HepG2 (cell line): Measurements from ENCODE around the gene SPACA6. TPM values are rescaled to one million over a fixed set of nuclear protein-coding genes. Genes with fewer than 3 reads are reported as not detected.
A peak's percentile ranks its signal among the peaks of the same experiment; 100 is the strongest.
"Not testable (repeated sequence)": the region's sequence is repeated elsewhere in the genome, so short reads cannot be mapped to it uniquely, and the experiment has no call there.

Experiments used
- ATAC-seq: fragments of 200-7000 bp; cut with Tn5 transposase; 3 replicates; pipeline ENCODE4 v1.9.1; 2020; ENCODE audit warnings: mild to moderate bottlenecking, moderate library complexity
- BruUV-seq: library from RNA; stranded (reverse); fragments of 400-500 nt; replicated peaks from 2 replicates; lab custom pipeline; 2021; lab: Mats Ljungman, UMichigan
- CTCF ChIA-PET: fragments of 300-600 bp; formaldehyde crosslinking; extraction: SDS; loops from one replicate; lab custom pipeline; 2021; ENCODE audit warnings: low total read pairs, inconsistent platforms, low intra/inter-chr PET ratio; lab: Yijun Ruan, JAX
- POLR2A ChIA-PET: fragments of 350-600 bp; sonication (Branson Sonifier 250); formaldehyde crosslinking; loops from one replicate; lab custom pipeline; 2020; ENCODE audit warnings: antibody characterized with exemption, inconsistent platforms; lab: Yijun Ruan, JAX
- DNase-seq: peaks from one replicate; pipeline ENCODE4 v3.0.0-alpha.2; 2015; ENCODE audit warnings: low spot score
- FAIRE-seq: peaks from 3 replicates; lab custom pipeline; 2011; peaks lifted over from hg19 to GRCh38; lab: Jason Lieb, UNC
- H2AFZ ChIP-seq: one replicate; pipeline ENCODE4 v1.6.1; 2011; ENCODE audit warnings: low read length, inconsistent platforms
- H3K27ac ChIP-seq: fragments of 300-600 bp; 3 replicates; pipeline ENCODE4 v1.8.0; 2011; ENCODE audit warnings: mixed run types, mild to moderate bottlenecking, mixed read lengths, low read length, inconsistent platforms; ENCODE audit not compliant: insufficient read depth; ENCODE audit errors: extremely low read length
- H3K27me3 ChIP-seq, 2 experiments: fragments of 200-600 bp in 1 of 2; 2 replicates in 1 of 2; 3 replicates in 1 of 2; pipeline versions ENCODE4 v1.6.0 to v1.8.0; 2011; ENCODE audit warnings: low read length in 2 of 2, mild to moderate bottlenecking in 2 of 2, moderate library complexity in 2 of 2, inconsistent platforms in 1 of 2; ENCODE audit not compliant: insufficient read depth in 2 of 2, control insufficient read depth in 1 of 2
- H3K36me3 ChIP-seq, 2 experiments: fragments of 200-600 bp in 1 of 2; replicated peaks in 1 of 2; 2 replicates in 1 of 2; 3 replicates in 1 of 2; pipeline versions ENCODE4 v1.5.1 to v1.8.0; 2011; ENCODE audit warnings: low read length in 2 of 2, inconsistent platforms in 1 of 2; ENCODE audit not compliant: insufficient read depth in 2 of 2, control insufficient read depth in 1 of 2
- H3K4me1 ChIP-seq: 2 replicates; pipeline ENCODE4 v1.5.1; 2012; ENCODE audit warnings: low read length, inconsistent platforms; ENCODE audit not compliant: insufficient read depth
- H3K4me2 ChIP-seq: 2 replicates; pipeline ENCODE4 v1.6.0; 2011; ENCODE audit warnings: low read depth, low read length, inconsistent platforms
- H3K4me3 ChIP-seq, 3 experiments: fragments of 200-600 bp in 1 of 3; sonication (generic), shearing (Covaris generic) in 1 of 3; replicated peaks in 1 of 3; 2 replicates each; pipeline ENCODE4 v1.5.1; 2011 to 2016; ENCODE audit warnings: low read length in 3 of 3, inconsistent platforms in 2 of 3, low read depth in 2 of 3, mild to moderate bottlenecking in 2 of 3, control low read depth in 1 of 3, mixed read lengths in 1 of 3; ENCODE audit not compliant: insufficient read depth in 1 of 3
- H3K79me2 ChIP-seq: one replicate; pipeline ENCODE4 v1.6.1; 2011; ENCODE audit warnings: low read length, inconsistent platforms; ENCODE audit not compliant: insufficient read depth
- H3K9ac ChIP-seq: 2 replicates; pipeline ENCODE4 v1.6.0; 2011; ENCODE audit warnings: mild to moderate bottlenecking, low read depth, low read length, inconsistent platforms; ENCODE audit not compliant: insufficient read depth
- H3K9me3 ChIP-seq: 2 replicates; pipeline ENCODE4 v1.5.1; 2012; ENCODE audit warnings: mild to moderate bottlenecking, low read length
- H4K20me1 ChIP-seq: 2 replicates; pipeline ENCODE4 v1.6.0; 2011; ENCODE audit warnings: inconsistent platforms, mild to moderate bottlenecking, low read length, moderate library complexity; ENCODE audit not compliant: insufficient read depth
- MAFF ChIP-seq: IDR thresholded peaks from 2 replicates; pipeline ENCODE4 v1.6.1; 2011; ENCODE audit warnings: low read depth, low read length, improper control_type of control experiment
- MAFK ChIP-seq, 2 experiments: IDR thresholded peaks in 1 of 2; conservative IDR thresholded peaks in 1 of 2; 2 replicates each; pipeline ENCODE4 v1.6.1; 2011; ENCODE audit warnings: improper control_type of control experiment in 2 of 2, low read length in 2 of 2
- SNAPC2 ChIP-seq: sonication (generic); formaldehyde crosslinking; IDR thresholded peaks from 2 replicates; pipeline ENCODE4 v1.8.1; 2022; ENCODE audit warnings: mild to moderate bottlenecking, missing genetic modification reagents
- STAG1 ChIP-seq: sonication (generic); formaldehyde crosslinking; IDR thresholded peaks from 2 replicates; pipeline ENCODE4 v1.4.0; 2020; ENCODE audit warnings: missing genetic modification reagents
- ZNF232 ChIP-seq: sonication (generic); formaldehyde crosslinking; IDR thresholded peaks from 2 replicates; pipeline ENCODE4 v1.4.0; 2020; ENCODE audit warnings: missing genetic modification reagents, borderline replicate concordance
- WGBS: methylation state at CpG from one replicate; pipeline ENCODE4 v1.1.6; 2017; ENCODE audit warnings: low lambda C conversion rate; 5-methylcytosine and 5-hydroxymethylcytosine counted together
- in situ Hi-C: cut with HindIII; loops from 2 replicates; pipeline ENCODE4 v1.10.0; 2017; ENCODE audit warnings: low pct_unique_long_range_greater_than_20kb; ENCODE audit not compliant: extremely low pct_ligation_motif_present
- intact Hi-C: fragments of 100-400 bp; cut with micrococcal nuclease; formaldehyde crosslinking; loops from one replicate; pipeline ENCODE4 v1.10.0; 2022; ENCODE audit not compliant: unreplicated experiment
- polyA plus RNA-seq, 8 experiments: library from polyadenylated mRNA; depleted of rRNA in 3 of 8; stranded (reverse) in 7 of 8; unstranded in 1 of 8; fragments of >200 nt; fragmentation: Illumina TruSeq in 4 of 8; extraction: Trizol in 4 of 8; gene quantifications; 2 replicates each; pipeline versions ENCODE4 v1.2.1 to v1.2.3, GENCODE V29; 2011 to 2016; ENCODE audit warnings: low read depth in 4 of 8, missing spikeins in 1 of 8, mixed read lengths in 1 of 8; ENCODE audit not compliant: insufficient read depth in 1 of 8
- total RNA-seq, 5 experiments: library from RNA; depleted of rRNA; stranded (reverse); fragments of >200 nt; fragmentation: Illumina TruSeq; extraction: Trizol; gene quantifications; 2 replicates each; pipeline ENCODE4 v1.2.3, GENCODE V29; 2016; ENCODE audit warnings: low read depth in 1 of 5
- TF ChIP-seq, protein P1 (sequence below): sonication (generic); formaldehyde crosslinking; IDR thresholded peaks from 2 replicates; pipeline ENCODE4 v1.5.0; 2020; ENCODE audit warnings: mild to moderate bottlenecking, missing genetic modification reagents, moderate library complexity

The SPACA6 gene
- total and polyA plus RNA-seq, 2 of the 13 experiments (the other 11 are each of a cell fraction or from before 2014, with no cell fraction given) = 1.4 to 2.2 TPM

- H4K20me1 ChIP-seq = no peaks in the 10 kb centered on the region
- H3K27ac ChIP-seq = no peak overlapping the region
- ATAC-seq (no peak), DNase-seq (no peak)
- no peak overlapping the region for H3K4me2 ChIP-seq
- 26% methylated on average over 3 of the region's 3 CpGs for WGBS
- H3K4me3 ChIP-seq = no peak overlapping the region
- no peak overlapping the region for H2AFZ ChIP-seq
- H3K9me3 ChIP-seq = no peaks in the 10 kb centered on the region
- no peaks in the 10 kb centered on the region for H3K4me1 ChIP-seq
- H3K27me3 ChIP-seq = no peaks in the 10 kb centered on the region
- no peaks in the 10 kb centered on the region for H3K79me2 ChIP-seq
- H3K9ac ChIP-seq = no peak overlapping the region
- CTCF ChIA-PET = no interaction called here
- TF ChIP-seq ZNF232 (CRISPR knock-in tag) (no peak), SNAPC2 (CRISPR knock-in tag) (no peak)
- TF ChIP-seq, all 625 proteins: peak for 0
- BruUV-seq = no TSS peak
- no peak for FAIRE-seq
- no peaks in the 10 kb centered on the region for H3K36me3 ChIP-seq
- intact Hi-C loops (no loop called here), in situ Hi-C loops (no loop called here)
- POLR2A ChIA-PET = no interaction called here
These were observed 24.9 kb upstream of the SPACA6 start for GRCh38 chr19:51668216-51668615.

GRCh38 chr19:51675911-51676565, 17.1 kb upstream of the SPACA6 start:
- H4K20me1 ChIP-seq, intact Hi-C loops, H3K4me2 ChIP-seq, in situ Hi-C loops, H2AFZ ChIP-seq, H3K27me3 ChIP-seq, H3K36me3 ChIP-seq, H3K9me3 ChIP-seq, H3K9ac ChIP-seq, H3K4me1 ChIP-seq, H3K4me3 ChIP-seq, H3K27ac ChIP-seq, POLR2A ChIA-PET, BruUV-seq, CTCF ChIA-PET, H3K79me2 ChIP-seq: not testable (repeated sequence)
- TF ChIP-seq, protein P1, sequence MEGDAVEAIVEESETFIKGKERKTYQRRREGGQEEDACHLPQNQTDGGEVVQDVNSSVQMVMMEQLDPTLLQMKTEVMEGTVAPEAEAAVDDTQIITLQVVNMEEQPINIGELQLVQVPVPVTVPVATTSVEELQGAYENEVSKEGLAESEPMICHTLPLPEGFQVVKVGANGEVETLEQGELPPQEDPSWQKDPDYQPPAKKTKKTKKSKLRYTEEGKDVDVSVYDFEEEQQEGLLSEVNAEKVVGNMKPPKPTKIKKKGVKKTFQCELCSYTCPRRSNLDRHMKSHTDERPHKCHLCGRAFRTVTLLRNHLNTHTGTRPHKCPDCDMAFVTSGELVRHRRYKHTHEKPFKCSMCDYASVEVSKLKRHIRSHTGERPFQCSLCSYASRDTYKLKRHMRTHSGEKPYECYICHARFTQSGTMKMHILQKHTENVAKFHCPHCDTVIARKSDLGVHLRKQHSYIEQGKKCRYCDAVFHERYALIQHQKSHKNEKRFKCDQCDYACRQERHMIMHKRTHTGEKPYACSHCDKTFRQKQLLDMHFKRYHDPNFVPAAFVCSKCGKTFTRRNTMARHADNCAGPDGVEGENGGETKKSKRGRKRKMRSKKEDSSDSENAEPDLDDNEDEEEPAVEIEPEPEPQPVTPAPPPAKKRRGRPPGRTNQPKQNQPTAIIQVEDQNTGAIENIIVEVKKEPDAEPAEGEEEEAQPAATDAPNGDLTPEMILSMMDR = peak; percentile 40
- TF ChIP-seq MAFF = peak; percentile 54
- TF ChIP-seq MAFK (conservative IDR thresholded peaks at IDR 0.05 in 1 of 2, IDR thresholded peaks at IDR 0.05 in 1 of 2; ENCODE audit: low read length in 2 of 2) = peak in 1 of 2 experiments; percentile 61; a peak in 2 of 4 replicates
- TF ChIP-seq STAG1 = peak; percentile 32; the same call in 1 of the 2 replicates
- DNase-seq = peak; percentile 34
- FAIRE-seq = peak; percentile 67
- ATAC-seq = peak; percentile 26; the same call in 1 of the 3 replicates
- 37% methylated on average over 5 of the region's 7 CpGs for WGBS
